ENCODE results near the gene NCK1. TPM values are rescaled to one million over a fixed set of nuclear protein-coding genes. Genes with fewer than 3 reads are reported as not detected.

The NCK1 gene
- total and polyA plus RNA-seq, 2 of the 13 experiments (the other 11 are each of a cell fraction or from before 2014, with no cell fraction given): 14.7 to 30.4 TPM

- TF ChIP-seq ZHX1 (CRISPR knock-in tag; IDR thresholded peaks at IDR 0.05; ENCODE audit: low read depth) (no peak), GABPA (IDR thresholded peaks at IDR 0.05; ENCODE audit: low read depth, low read length) (no peak), GABPA (CRISPR knock-in tag; IDR thresholded peaks at IDR 0.05; ENCODE audit: low read depth) (no peak), ZNF264 (CRISPR knock-in tag; IDR thresholded peaks at IDR 0.05) (peak; percentile 85), AGO2 (optimal IDR thresholded peaks at IDR 0.05; ENCODE audit: low read depth, low read length) (no peak), POGZ (CRISPR knock-in tag; IDR thresholded peaks at IDR 0.05) (0 out of 2 replicates have a peak, but pooled peaks have one; percentile 27), NFAT5 (CRISPR knock-in tag; IDR thresholded peaks at IDR 0.05) (no peak), KDM5A (IDR thresholded peaks at IDR 0.05; ENCODE audit: borderline replicate concordance, low read length) (no peak), KMT2A (CRISPR knock-in tag; IDR thresholded peaks at IDR 0.05) (no peak), KDM1A (CRISPR knock-in tag; IDR thresholded peaks at IDR 0.05) (no peak), MZF1 (CRISPR knock-in tag; IDR thresholded peaks at IDR 0.05; ENCODE audit: borderline replicate concordance) (no peak), NFYB (CRISPR knock-in tag; IDR thresholded peaks at IDR 0.05) (no peak), HMG20A (CRISPR knock-in tag; IDR thresholded peaks at IDR 0.05; ENCODE audit: borderline replicate concordance) (peak; percentile 42; the same call in 1 of the 2 replicates), ZFP62 (CRISPR knock-in tag; IDR thresholded peaks at IDR 0.05) (no peak), ZNF33A (CRISPR knock-in tag; IDR thresholded peaks at IDR 0.05; ENCODE audit: borderline replicate concordance) (no peak), ZSCAN30 (CRISPR knock-in tag; IDR thresholded peaks at IDR 0.05) (no peak), HOXA3 (CRISPR knock-in tag; IDR thresholded peaks at IDR 0.05) (no peak), ISX (CRISPR knock-in tag; conservative IDR thresholded peaks at IDR 0.05) (no peak), ARID5B (CRISPR knock-in tag; IDR thresholded peaks at IDR 0.05) (peak; percentile 82), ZFP36L1 (CRISPR knock-in tag; IDR thresholded peaks at IDR 0.05) (no peak), SYNCRIP (IDR thresholded peaks at IDR 0.05; ENCODE audit: insufficient read depth, low read depth, low read length) (no peak)
Measured at GRCh38 chr3:136955813-136956212, 93.8 kb downstream of the NCK1 start (continued).
